GM18907 (cell line): ENCODE data around the gene PLEKHO2.

Experiments used
- ATAC-seq: cut with Tn5 transposase; IDR thresholded peaks from one replicate; pipeline ENCODE4 v1.9.1; 2021; ENCODE audit warnings: mild to moderate bottlenecking, moderate library complexity; ENCODE audit not compliant: unreplicated experiment

PLEKHO2 gene

DNA sequence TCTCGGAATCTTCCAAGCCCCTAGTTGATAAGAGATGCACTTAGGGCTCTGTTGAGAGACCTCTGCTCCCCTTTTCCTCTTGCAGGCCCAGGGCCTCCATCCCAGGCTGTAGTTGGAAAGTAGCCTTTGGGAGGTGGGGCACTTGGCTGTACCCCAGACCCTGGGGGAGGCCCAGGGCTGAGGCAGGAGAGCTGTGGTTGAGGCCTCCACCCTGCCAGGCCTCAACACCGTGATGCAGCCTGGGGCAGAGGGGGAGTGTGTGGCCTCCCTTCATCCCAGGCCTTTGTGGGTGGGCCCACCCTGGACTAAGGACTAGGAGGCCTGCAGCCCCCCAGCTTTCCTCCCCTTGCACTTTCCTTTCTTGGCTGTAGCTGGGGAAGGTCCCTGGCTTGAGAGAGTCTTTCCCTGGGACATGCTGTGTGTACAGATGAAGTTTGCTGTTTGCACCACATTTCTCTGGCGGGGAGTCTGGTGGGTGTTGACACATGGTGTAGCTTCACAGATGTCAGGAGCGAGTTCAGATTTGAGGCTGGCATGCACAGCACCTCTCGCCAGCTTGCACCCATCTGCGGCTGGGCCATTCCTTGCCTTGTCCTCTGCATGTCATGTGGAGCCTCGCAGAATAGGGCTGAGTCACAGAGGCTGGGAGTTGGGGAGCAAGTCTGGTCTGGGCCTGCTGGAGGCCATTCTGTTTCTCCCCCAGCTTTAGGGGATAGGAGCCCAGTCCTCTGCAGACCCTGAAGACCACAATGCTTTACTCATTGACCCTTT, 13.7 kb downstream of the PLEKHO2 start:
- ATAC-seq = no peak

DNA sequence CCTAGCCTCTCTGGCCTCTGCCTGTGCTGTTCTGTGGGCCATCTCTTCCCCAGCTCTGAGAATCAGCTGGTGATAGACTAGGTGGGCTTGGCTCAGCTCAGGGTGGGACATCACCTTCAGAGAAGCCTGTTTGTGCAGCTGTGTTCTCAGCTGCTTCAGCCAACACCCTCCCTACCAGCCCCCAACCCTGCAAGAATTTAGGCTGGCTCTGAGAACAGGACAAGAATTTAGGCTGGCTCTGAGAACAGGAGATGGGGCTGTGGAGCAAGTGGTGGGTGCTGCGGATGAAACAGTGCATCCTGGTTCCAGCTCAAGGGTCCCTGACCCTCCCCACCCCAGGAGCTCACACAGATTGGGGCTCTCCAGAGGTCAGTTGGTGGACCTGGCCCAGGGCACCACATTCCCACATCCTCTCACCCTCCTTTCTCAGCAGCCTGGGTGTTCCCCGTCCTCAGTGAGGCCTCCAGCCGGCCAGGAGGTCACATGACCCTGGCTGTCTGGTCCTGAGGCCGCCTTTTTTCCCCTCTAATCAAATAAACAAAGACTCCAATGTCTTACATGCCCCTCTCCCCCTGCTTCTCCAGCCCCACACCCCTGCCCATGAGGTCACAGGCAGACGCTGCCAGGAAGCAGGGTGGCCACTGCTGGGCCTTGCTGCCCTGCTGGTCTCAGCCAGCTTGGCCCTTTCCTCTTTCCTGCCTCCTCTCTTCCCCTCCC, 14.9 kb downstream of the PLEKHO2 start:
- no peak for ATAC-seq

DNA sequence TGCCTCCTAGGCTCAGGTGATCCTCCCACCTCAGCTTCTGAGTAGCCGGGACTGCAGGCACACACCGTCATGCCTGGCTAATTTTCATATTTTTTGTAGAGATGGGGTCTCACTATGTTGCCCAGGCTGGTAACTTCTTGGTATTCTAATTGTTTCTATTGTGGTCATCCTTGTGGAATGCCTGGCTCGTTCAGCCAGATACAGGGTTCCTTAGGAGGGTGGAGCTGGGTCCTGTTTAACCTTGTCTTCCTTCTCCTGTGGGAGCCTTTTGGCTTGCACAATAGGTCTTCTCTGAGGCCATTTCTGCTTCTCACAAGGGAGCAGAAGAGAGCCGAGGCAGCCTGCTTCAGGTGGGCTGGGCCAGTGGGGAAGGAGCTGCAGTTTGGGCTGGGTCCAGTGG, 15.7 kb downstream of the PLEKHO2 start:
- no peak for ATAC-seq

DNA sequence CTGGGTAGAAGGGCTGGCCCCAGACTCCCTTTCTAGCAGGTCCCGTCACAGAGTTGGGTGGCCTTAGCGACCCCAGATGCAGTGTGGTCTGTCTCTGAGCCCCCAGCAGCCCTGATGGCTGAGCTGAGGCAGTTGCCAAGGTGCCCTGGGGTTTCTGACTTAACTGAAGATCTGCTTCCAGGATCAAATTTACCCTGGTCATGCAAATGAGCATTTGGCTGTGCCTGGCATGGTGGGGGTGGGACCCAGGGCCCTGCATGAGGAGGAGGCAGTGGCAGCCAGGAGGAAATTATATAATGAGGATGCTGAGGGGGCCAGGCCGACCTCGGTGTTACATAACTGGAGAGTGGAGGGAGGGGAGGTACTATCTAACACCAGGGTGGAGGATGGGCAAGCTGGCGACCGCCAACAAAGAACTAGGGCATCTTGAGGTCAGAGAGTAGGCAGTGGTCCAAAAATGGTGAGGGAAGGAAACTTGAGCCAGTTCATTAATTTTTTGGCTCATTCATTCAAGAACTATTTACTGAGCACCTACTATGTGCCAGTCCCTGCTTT, 16.4 kb downstream of the PLEKHO2 start:
- no peak for ATAC-seq

DNA sequence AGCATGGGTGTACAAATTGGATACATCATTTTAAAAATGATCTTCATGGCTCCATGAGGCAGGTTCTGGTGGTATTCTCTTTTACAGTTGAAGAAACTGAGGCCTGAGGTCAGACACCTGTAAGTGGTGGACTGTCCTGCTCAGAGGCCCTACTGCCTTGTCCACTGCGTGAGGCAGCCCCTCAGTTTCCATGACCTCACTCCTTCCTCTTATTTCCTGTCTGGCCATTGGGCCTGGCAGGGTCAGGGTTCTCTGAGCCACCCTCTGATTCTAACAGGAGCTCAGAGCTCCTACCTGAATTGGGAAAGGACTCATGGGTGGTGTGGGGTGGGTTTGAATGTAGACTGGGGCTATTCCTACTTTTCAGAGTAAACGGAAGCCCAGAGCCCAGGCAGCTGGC, 17.5 kb downstream of the PLEKHO2 start:
- no peak for ATAC-seq

DNA sequence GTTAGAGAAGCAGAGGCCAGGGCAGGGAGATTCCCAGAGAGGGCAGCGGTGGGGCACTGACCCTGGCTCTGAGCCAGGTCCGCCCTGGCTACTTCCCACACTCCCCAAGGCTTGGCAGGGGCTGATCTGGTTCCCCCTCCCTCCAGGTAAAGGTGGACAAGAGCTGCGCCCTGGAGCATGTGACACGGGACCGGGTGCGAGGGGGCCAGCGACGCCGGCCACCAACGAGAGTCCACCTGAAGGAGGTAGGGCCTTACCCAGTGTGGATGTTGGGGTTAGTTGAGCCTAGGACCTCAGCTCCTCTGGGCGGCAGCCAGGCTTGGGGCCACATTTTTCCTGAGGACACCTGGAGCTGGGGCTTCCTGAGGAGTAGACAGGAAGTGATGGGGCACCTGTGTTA, 19.6 kb downstream of the PLEKHO2 start:
- ATAC-seq = no peak

DNA sequence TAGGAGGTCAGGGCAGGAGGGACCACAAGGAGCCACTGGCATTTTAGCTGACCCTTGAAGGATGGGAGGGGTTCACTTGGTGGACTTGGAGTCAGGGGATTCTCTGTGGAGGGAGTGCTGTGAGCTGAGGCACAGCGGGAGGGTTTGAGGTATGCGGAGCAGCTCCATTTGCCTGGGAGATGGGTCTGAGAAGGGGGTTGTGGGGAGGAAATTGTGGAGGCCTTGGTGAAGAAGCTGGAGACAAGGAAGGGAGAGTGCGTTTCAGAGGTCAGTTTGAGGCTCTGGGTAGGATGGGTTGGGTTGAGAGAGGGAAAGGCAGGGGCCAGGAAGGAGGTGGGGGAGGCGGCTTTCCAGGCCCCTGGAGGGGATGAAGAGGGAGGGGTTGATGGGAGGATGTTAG, 20.2 kb downstream of the PLEKHO2 start:
- ATAC-seq = no peak

DNA sequence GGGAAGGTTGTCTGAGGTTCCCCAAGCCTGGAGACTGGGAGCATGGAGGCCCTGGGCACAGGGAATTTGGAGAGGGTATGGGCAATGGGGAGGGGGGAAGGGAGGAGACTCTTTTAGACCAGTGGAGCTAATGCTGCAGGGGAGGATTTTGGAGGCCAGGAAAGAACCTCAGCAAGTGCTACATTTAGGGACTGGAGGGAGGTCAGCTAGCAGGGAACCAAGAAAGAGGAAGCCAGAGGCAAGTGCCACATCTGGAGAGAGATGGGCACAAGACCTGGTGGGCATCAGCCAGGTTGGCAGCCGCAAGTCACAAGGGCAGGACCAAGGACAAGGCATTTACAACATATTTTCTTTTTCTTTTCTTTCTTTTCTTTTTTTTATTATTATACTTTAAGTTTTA, 20.7 kb downstream of the PLEKHO2 start:
- no peak for ATAC-seq

DNA sequence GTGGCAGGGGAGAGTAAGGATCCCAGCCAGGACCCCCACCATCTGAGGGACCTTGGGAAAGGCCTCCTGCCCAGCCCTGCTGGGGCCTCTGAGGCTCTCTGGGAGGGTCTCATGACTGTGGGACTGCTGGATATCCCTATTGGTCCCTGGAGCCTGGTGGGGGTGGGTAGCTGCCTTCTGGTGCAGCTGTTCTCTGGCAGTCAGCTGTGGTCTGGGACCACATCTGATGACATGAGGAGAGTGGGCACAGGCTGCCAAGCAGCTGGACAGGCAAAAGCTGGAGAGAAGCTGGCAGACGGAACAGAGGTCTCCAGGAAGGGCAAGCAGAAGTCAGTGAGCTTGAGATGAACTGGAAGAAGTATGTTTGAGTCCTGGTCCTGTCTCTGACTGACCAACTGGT, 22.4 kb downstream of the PLEKHO2 start:
- ATAC-seq = no peak

DNA sequence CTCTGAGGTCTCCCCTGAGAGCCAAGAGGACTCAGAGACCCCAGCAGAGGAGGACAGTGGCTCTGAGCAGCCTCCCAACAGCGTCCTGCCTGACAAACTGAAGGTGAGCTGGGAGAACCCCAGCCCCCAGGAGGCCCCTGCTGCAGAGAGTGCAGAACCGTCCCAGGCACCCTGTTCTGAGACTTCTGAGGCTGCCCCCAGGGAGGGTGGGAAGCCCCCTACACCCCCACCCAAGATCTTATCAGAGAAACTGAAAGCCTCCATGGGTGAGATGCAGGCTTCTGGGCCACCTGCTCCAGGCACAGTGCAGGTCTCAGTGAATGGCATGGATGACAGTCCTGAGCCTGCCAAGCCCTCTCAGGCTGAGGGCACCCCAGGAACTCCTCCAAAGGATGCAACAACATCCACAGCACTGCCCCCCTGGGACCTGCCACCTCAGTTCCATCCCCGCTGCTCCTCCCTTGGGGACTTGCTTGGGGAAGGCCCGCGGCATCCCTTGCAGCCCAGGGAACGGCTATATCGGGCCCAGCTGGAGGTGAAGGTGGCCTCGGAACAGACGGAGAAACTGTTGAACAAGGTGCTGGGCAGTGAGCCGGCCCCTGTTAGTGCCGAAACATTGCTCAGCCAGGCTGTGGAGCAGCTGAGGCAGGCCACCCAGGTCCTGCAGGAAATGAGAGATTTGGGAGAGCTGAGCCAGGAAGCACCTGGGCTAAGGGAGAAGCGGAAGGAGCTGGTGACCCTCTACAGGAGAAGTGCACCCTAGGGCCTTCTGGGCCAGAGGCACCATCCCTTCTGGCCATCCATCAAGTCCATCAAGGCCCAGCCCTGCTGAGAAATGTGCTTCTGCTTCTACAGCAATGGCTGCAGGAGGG, 23.6 kb downstream of the PLEKHO2 start:
- ATAC-seq = no peak

DNA sequence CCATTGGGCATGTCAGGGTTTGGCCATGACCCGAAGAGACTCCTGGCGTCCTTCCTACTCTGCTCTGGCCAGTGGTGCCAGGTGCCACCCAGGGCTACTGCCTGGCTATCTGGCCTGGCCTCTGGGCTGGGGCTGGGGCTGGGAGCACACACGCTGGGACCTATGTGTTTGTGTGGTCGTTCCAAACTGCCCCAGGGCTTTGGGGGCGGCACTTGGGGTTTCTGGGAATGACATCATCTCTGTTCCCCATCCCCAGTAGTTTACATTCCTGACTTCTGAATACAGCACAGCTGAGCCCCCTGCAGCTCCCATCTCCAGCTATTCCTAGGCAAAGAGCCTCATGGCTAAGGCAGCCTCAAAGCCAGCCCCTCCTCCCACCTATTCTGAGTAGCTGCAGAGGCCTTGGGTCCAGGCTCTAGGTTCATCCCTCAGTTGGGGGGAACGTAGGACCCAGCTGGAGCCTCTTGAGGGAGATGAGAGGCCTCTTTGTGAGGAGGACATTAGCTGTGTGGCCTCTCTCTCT, 24.3 kb downstream of the PLEKHO2 start:
- ATAC-seq = no peak

DNA sequence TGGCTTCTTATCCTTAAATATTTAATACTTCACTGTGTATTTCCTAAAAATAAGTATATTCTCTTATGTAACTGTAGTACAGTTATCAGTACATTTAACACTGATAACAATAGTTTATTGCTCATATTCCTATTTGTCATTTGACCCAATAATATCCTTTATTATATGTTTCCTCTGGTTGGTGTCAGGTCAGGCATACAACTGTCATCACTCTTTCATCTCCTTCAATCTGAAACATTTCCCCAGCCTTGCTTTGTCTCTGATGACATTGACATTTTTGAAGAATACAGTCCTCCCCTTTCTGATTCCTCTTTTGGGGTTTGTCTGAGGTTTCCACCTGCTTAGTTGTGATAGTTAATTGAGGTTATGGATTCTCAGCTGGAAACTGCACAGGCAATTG, 27.8 kb downstream of the PLEKHO2 start:
- ATAC-seq = no peak

DNA sequence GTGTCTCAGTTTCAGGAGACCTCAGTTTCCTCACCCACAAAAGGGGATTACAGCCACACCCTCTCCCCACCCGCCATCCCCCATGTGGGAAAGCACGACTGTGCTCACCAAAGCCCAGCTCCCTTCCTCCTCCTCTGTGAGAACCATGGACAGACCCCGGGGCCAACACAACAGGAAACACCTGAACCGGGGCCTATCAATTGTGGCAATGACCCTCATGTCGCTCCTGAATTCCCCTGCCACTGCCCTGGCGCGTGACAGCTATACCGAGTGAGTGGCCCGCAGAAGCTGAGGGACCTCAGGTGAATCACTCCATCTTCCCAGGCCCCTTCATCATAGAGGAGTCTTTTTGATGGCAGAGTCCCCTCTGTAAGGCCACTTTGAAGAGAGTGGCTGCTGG, 28.6 kb downstream of the PLEKHO2 start:
- ATAC-seq = no peak

DNA sequence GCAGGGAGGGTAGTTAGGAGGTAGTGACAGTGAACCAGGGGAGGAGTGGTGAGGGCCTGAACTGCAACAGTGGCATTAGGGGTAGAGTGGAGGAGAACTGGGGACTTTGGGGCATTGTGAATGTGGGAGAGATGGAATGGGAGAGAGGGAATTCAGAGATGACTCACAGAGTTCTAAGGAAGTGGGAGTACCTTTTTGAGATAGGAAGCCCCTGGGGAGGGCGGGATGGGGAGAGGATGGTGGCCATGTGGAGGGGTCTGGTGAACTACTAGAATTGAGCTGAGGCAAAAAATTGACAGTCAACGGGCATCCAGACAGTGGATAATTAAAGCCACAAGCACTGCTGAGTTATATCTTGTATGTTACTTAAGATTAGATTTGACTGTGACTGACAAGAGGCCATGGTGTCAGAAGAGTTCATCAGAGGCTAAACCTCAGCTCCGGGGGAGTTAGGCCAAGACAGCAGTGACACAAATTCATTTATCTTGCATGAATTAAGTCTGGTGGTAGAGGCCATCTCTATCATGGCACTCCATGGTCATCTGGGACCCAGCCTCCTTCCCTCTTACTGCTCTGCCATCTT, 34.0 kb downstream of the PLEKHO2 start:
- no peak for ATAC-seq

DNA sequence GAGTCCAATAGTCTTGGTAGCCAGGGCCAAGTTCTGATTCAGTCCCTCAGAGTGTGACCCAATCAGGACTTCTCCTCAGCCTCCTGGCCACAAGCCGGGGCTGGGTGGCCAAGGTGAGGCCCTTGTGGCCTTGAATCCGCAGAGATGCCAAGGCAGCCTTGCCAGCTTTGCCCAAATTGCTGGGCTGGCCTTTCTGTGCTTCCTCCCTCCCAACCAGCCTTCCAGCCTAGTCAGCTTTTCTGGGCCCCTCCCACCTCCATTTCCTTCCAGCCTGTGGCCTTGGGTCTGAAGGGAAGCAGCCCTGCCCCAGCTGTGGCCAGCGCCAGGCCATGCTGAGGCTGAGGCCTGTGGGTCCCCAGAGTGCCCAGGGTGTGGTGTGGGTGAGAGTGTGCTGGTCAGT, 35.7 kb downstream of the PLEKHO2 start:
- ATAC-seq = no peak

DNA sequence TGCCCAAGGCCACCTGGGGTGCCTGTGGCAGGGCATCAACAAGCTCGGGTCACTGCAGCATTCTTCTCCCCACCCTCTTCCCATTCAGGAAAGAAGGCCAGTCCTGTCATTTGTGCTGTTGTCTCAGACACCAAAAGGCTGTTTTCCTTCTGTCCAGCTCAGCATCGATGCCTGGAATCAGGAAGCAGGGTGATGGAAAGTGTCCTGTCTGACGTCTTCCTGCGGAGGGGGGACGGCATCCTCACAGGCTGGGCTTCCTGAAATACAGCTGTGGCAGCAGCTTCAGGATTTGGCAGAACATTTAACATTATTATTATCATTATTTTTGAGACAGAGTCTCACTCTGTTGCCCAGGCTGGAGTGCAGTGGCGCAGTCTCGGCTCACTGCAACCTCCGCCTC, 37.0 kb downstream of the PLEKHO2 start:
- ATAC-seq = no peak

DNA sequence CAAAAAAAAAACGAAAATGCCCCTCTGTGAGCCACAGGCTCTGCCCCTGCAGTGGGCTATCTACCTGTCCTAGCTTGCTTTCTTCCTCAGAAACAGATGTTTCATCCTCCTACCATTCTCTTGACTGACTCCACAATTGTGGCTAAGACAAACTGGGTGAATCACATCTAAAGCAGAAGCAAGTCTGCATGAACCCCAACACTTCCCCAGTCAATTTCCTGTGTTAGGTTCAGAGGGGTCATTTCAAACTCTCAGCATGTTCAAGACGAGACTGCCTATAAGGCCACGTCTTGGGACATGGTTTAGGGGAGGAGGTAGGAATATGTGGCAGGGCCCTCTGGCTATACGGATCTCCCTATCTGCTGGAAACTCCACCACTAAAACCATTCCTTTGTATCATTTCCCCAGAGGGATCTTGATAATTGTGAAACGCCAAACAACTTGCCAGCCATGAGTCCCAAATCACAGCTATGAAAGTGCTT, 41.4 kb downstream of the PLEKHO2 start:
- peak; percentile 47 for ATAC-seq

DNA sequence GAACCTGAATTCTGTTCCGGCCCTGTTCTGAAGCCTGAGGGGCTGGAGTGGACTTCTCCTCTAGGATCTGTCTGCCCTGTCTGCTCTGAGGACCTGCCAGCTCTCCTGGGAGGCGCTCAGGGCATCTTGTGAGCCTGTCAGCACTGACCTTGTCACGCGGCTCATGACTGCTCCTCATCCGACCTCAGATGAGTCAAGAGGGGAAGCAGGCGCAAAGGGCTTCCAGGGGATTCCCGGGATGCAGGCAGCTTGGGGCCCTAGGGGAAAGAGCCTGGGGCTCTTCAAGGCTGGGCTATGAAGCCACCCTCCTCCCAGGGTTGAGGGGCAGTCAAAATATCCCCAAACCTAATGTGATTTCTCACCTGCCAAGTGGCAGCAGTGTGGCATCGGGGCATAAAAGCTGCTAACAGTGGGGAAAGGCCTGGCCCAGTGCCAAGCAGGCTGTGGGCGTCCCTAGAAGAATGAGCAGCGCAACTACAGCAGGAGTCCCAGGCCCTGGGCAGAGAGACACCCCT, 42.3 kb downstream of the PLEKHO2 start:
- ATAC-seq = peak; percentile 66

DNA sequence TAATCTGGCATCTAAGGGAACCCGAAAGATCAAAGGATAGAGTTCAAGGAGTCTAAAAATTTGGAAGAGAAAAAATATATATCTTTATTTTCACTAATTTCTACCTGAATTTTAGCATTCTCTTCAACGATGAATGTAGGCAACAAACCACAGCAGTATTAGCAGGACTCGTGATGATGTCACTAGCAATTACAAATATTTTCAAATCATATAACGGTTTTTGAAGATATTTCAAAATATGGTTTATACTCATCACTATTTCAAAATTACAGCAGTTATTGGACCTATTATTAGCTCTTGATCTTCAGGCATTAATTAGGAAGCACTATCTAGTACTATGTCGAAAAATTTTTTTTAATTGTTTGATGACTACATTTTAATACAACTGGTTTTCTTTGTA, 43.0 kb downstream of the PLEKHO2 start:
- ATAC-seq = no peak

DNA sequence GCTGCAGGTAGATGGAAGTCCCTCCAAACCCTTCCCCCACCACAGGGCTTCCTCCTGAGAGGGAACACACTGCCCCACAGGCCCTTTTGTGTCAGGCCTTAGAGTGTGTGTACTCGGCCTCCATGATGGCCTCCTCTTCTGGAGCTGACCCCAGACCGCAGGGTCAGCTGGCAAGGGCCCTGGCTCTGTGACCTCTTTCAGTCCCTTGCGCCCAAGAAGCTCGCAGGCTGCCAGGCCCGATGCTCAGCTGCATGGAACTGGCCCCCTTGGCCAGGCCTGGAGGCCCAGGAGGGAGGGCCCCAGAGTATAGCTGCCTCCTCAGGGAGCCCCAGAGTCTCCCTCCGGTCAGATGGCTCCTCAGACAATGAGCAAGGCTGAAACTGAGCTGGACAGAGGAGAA, 46.6 kb downstream of the PLEKHO2 start:
- ATAC-seq = no peak
